Bone marrow (tissue), 2 donors: Measurements from ENCODE around the gene SLC9C2.
"Not testable (repeated sequence)": the region's sequence is repeated elsewhere in the genome, so short reads cannot be mapped to it uniquely, and the experiment has no call there.

Experiments
- DNase-seq, 2 donors: peaks; one replicate each; lab custom pipeline; 2025; lab: John Stamatoyannopoulos, UW

Gene SLC9C2

GRCh38 chr1:173525926-173526325 lies 76.9 kb downstream of the SLC9C2 start:
- DNase-seq = no peak

- no peak for DNase-seq
Observed at GRCh38 chr1:173523329-173523728, 79.5 kb downstream of the SLC9C2 start.

GRCh38 chr1:173520799-173521198 lies 82.1 kb downstream of the SLC9C2 start:
- no peak for DNase-seq

- not testable (repeated sequence) for DNase-seq
Observed at GRCh38 chr1:173514503-173514902, 88.4 kb downstream of the SLC9C2 start.

GRCh38 chr1:173509797-173510196 lies 93.1 kb downstream of the SLC9C2 start:
- DNase-seq = no peak

GRCh38 chr1:173508541-173508940 lies 94.3 kb downstream of the SLC9C2 start:
- DNase-seq = no peak

GRCh38 chr1:173507847-173508209 lies 95.0 kb downstream of the SLC9C2 start:
- no peak for DNase-seq

GRCh38 chr1:173507205-173507846 lies 95.5 kb downstream of the SLC9C2 start:
- DNase-seq = no peak

- DNase-seq = no peak
Observed at GRCh38 chr1:173506437-173506836, 96.4 kb downstream of the SLC9C2 start.

GRCh38 chr1:173505391-173505790 lies 97.5 kb downstream of the SLC9C2 start:
- DNase-seq = no peak

- no peak for DNase-seq
Observed at GRCh38 chr1:173504268-173504667, 98.6 kb downstream of the SLC9C2 start.

- DNase-seq = no peak
Observed at GRCh38 chr1:173503391-173503790, 99.5 kb downstream of the SLC9C2 start.

- no peak for DNase-seq
Observed at GRCh38 chr1:173502104-173502503, 100.8 kb downstream of the SLC9C2 start.

GRCh38 chr1:173499729-173500128 lies 103.1 kb downstream of the SLC9C2 start:
- DNase-seq = no peak

GRCh38 chr1:173496757-173497320 lies 106.0 kb downstream of the SLC9C2 start:
- no peak for DNase-seq

GRCh38 chr1:173495609-173496267 lies 107.1 kb downstream of the SLC9C2 start:
- DNase-seq = no peak

GRCh38 chr1:173493125-173493524 lies 109.7 kb downstream of the SLC9C2 start:
- DNase-seq = not testable (repeated sequence)

- DNase-seq = no peak
Observed at GRCh38 chr1:173491508-173491907, 111.4 kb downstream of the SLC9C2 start.

- DNase-seq = no peak
Observed at GRCh38 chr1:173489929-173490328, 112.9 kb downstream of the SLC9C2 start.

- no peak for DNase-seq
Observed at GRCh38 chr1:173489149-173489600, 113.7 kb downstream of the SLC9C2 start.

- no peak for DNase-seq
Observed at GRCh38 chr1:173488001-173488400, 114.9 kb downstream of the SLC9C2 start.

- DNase-seq = no peak
Observed at GRCh38 chr1:173485401-173485800, 117.5 kb downstream of the SLC9C2 start.

GRCh38 chr1:173484276-173484675 lies 118.6 kb downstream of the SLC9C2 start:
- DNase-seq = no peak
